ENCODE data around the gene FMOD.

- no peak for TF ChIP-seq CTCF (conservative IDR thresholded peaks at IDR 0.05 in 1 of 2, IDR thresholded peaks at IDR 0.05 in 1 of 2; ENCODE audit: extremely low read depth in 1 of 2, insufficient read depth in 1 of 2, low read depth in 1 of 2, low read length in 2 of 2)
- TF ChIP-seq EZH2 (IDR thresholded peaks at IDR 0.05; ENCODE audit: borderline replicate concordance, low read length) = no peak
Observed at GRCh38 chr1:203359010-203359571, 8.2 kb upstream of the FMOD start.

Measured in mammary epithelial cell (primary cell).